H1 (cell line): ENCODE data around the gene RNF123.

Source experiments
- BCL11A ChIP-seq, 2 experiments: IDR thresholded peaks; one replicate each; pipeline ENCODE4 v1.6.1; 2011; ENCODE audit warnings: low read depth in 2 of 2, low read length in 2 of 2, mild to moderate bottlenecking in 2 of 2
- BRCA1 ChIP-seq: IDR thresholded peaks from 2 replicates; pipeline ENCODE4 v1.6.1; 2012; ENCODE audit warnings: low read depth, low read length, improper control_type of control experiment
- CEBPB ChIP-seq: IDR thresholded peaks from 2 replicates; pipeline ENCODE4 v1.6.1; 2012; ENCODE audit warnings: low read depth, low read length
- CHD1 ChIP-seq: IDR thresholded peaks from 2 replicates; pipeline ENCODE4 v1.6.1; 2012; ENCODE audit warnings: low read depth, low read length, improper control_type of control experiment
- CTCF ChIP-seq, 3 experiments: IDR thresholded peaks; 1 replicate in 2 of 3; 2 replicates in 1 of 3; pipeline versions ENCODE4 v1.5.1 to v1.6.1; 2011; ENCODE audit warnings: low read length in 3 of 3, mild to moderate bottlenecking in 3 of 3, inconsistent platforms in 2 of 3, low read depth in 1 of 3, moderate library complexity in 1 of 3; ENCODE audit not compliant: insufficient read depth in 1 of 3; ENCODE audit errors: control extremely low read depth in 1 of 3
- EGR1 ChIP-seq: IDR thresholded peaks from 2 replicates; pipeline ENCODE4 v1.6.1; 2011; ENCODE audit warnings: low read depth, low read length, borderline replicate concordance
- EP300 ChIP-seq, 2 experiments: IDR thresholded peaks; 1 replicate in 1 of 2; 2 replicates in 1 of 2; pipeline ENCODE4 v1.6.1; 2011 to 2012; ENCODE audit warnings: low read depth in 2 of 2, low read length in 2 of 2, mild to moderate bottlenecking in 2 of 2, borderline replicate concordance in 1 of 2, inconsistent platforms in 1 of 2, moderate library complexity in 1 of 2
- EZH2 ChIP-seq: fragments of 200-600 bp; sonication (generic); IDR thresholded peaks from 2 replicates; pipeline ENCODE4 v1.7.1; 2012; ENCODE audit warnings: low read depth, mild to moderate bottlenecking, moderate library complexity, low read length, inconsistent platforms; ENCODE audit not compliant: severe bottlenecking
- POLR2A ChIP-seq, 2 experiments: IDR thresholded peaks; 1 replicate in 1 of 2; 2 replicates in 1 of 2; pipeline ENCODE4 v1.6.1; 2011; ENCODE audit warnings: low read depth in 2 of 2, low read length in 2 of 2, mild to moderate bottlenecking in 2 of 2; ENCODE audit errors: control extremely low read depth in 1 of 2
- POLR2AphosphoS5 ChIP-seq: IDR thresholded peaks from 2 replicates; pipeline ENCODE4 v1.6.1; 2011; ENCODE audit warnings: low read depth, low read length
- SIX5 ChIP-seq: IDR thresholded peaks from 2 replicates; pipeline ENCODE4 v1.6.1; 2011; ENCODE audit warnings: mild to moderate bottlenecking, low read depth, low read length
- TAF1 ChIP-seq: IDR thresholded peaks from 2 replicates; pipeline ENCODE4 v1.6.1; 2011; ENCODE audit warnings: mild to moderate bottlenecking, low read depth, low read length
- TCF12 ChIP-seq: IDR thresholded peaks from 2 replicates; pipeline ENCODE4 v1.6.1; 2011; ENCODE audit warnings: low read depth, mild to moderate bottlenecking, low read length
- TF ChIP-seq, protein P1 (sequence below): IDR thresholded peaks from 2 replicates; pipeline ENCODE4 v1.6.1; 2012; ENCODE audit warnings: inconsistent platforms

GRCh38 chr3:49709852-49710251 lies 20.5 kb downstream of the RNF123 start:
- TF ChIP-seq TCF12, result no peak
- no peak for TF ChIP-seq CTCF (IDR thresholded peaks at IDR 0.05; ENCODE audit: control extremely low read depth in 1 of 3, insufficient read depth in 1 of 3, low read depth in 1 of 3, low read length in 3 of 3)
- TF ChIP-seq TAF1, result no peak
- no peak for TF ChIP-seq POLR2AphosphoS5
- no peak for TF ChIP-seq POLR2A (IDR thresholded peaks at IDR 0.05; ENCODE audit: control extremely low read depth in 1 of 2, low read depth in 2 of 2, low read length in 2 of 2)
- no peak for TF ChIP-seq SIX5
- TF ChIP-seq BRCA1, result no peak
- TF ChIP-seq CEBPB, result no peak
- TF ChIP-seq BCL11A (IDR thresholded peaks at IDR 0.05; ENCODE audit: low read depth in 2 of 2, low read length in 2 of 2), result no peak
- no peak for TF ChIP-seq EZH2
- TF ChIP-seq EGR1, result no peak
- TF ChIP-seq, protein P1, sequence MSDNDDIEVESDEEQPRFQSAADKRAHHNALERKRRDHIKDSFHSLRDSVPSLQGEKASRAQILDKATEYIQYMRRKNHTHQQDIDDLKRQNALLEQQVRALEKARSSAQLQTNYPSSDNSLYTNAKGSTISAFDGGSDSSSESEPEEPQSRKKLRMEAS, result no peak
- TF ChIP-seq CHD1, result no peak
- TF ChIP-seq EP300 (IDR thresholded peaks at IDR 0.05; ENCODE audit: borderline replicate concordance in 1 of 2, low read depth in 2 of 2, low read length in 2 of 2), result no peak
